ENCODE data around the gene SLC12A9.

Gene SLC12A9

DNA sequence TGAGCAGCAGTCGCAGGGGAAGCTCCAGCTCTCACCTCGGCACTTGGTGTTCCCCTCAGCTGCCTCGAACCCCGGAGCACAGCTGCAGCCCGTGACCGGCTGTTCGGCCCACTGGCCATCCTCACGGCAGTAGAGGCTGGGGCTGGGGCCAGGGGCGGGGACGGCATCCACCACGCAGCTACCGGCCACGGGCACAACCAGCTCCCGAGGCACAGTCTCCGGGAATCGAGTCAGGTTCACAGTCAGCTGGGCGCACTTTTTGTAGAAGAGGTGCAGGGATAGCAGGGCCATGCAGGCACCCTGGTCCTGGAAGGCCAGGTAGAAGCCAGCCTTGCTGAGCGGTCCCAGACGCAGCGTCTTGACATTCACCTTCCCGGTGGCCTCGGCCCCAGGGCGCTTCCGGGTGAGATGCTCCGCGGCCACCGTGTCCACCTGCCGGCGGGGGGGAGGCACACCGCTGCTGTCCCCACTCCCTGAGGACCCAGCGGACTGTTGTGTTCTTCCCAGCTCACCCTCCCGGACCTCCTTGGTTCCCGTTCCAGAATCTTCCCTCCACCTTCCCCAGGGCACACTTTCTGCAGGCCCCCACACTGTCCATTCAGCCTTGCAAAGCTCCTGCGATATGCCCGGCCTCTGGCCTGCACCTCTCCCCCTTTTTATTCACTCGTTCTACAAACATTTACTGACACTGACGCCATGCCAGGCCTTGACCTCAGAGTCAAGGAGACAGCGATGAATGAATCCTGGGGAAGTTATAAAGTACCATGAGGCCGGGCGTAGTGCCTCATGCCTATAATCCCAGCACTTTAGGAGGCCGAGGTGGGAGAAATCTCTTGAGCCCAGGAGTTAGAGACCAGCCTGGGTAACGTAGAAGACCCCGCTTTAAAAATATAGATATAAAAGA is 30.0 kb upstream of the SLC12A9 start:
- H4K20me1 ChIP-seq (ENCODE audit: low read depth, low read length) = no peaks in the 10 kb centered on the region
- TF ChIP-seq, protein P1, sequence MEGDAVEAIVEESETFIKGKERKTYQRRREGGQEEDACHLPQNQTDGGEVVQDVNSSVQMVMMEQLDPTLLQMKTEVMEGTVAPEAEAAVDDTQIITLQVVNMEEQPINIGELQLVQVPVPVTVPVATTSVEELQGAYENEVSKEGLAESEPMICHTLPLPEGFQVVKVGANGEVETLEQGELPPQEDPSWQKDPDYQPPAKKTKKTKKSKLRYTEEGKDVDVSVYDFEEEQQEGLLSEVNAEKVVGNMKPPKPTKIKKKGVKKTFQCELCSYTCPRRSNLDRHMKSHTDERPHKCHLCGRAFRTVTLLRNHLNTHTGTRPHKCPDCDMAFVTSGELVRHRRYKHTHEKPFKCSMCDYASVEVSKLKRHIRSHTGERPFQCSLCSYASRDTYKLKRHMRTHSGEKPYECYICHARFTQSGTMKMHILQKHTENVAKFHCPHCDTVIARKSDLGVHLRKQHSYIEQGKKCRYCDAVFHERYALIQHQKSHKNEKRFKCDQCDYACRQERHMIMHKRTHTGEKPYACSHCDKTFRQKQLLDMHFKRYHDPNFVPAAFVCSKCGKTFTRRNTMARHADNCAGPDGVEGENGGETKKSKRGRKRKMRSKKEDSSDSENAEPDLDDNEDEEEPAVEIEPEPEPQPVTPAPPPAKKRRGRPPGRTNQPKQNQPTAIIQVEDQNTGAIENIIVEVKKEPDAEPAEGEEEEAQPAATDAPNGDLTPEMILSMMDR (IDR thresholded peaks at IDR 0.05; ENCODE audit: insufficient read depth, low read length, poor library complexity, severe bottlenecking) = no peak
- TF ChIP-seq EZH2phosphoT487 (conservative IDR thresholded peaks at IDR 0.05; ENCODE audit: low read length) = no peak

DNA sequence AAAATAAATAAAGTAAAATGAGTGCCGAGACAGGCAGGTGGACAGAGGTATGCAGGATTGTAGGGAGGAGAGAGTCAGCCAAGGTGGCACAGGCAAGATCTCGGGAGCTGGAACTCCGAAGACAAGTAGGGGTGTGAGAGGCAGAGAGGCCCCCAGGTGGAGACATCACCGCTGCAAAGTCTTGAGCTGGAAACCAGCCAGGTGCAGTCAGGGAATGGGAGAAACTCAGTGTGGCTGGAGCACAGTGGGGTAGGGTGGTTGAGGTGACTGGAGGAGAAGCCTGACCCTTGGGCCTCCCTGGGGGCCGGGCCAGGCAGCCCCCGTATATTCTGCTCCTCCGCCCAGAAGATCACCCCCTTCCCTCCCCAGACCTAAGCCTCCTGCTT is 29.4 kb upstream of the SLC12A9 start:
- Histone ChIP-seq H4K20me1 (ENCODE audit: low read depth, low read length) (no peaks in the 10 kb centered on the region), H3K36me3 (ENCODE audit: low read length) (no peaks in the 10 kb centered on the region), H3K9me3 (ENCODE audit: insufficient read depth, low read length) (no peaks in the 10 kb centered on the region), H3K79me2 (ENCODE audit: insufficient read depth, low read length) (no peaks in the 10 kb centered on the region), H3K9me2 (replicated peaks; ENCODE audit: insufficient read depth, low read length) (no peaks in the 10 kb centered on the region), H3K27ac (ENCODE audit: low read depth, low read length) (no peak overlapping the region), H3K27me3 (ENCODE audit: low read length) (no peaks in the 10 kb centered on the region), H3F3A (ENCODE audit: insufficient read depth) (no peaks in the 10 kb centered on the region), H2AFZ (ENCODE audit: low read depth, low read length, severe bottlenecking) (no peak overlapping the region), H3K4me3 (ENCODE audit: insufficient read depth, low read length, poor library complexity, severe bottlenecking) (no peak overlapping the region), H3K4me2 (ENCODE audit: low read depth, low read length, poor library complexity, severe bottlenecking) (no peak overlapping the region), H3K9ac (ENCODE audit: low read length) (no peak overlapping the region)
- TF ChIP-seq EZH2phosphoT487 (conservative IDR thresholded peaks at IDR 0.05; ENCODE audit: low read length) = no peak
- TF ChIP-seq, protein P1 (IDR thresholded peaks at IDR 0.05; ENCODE audit: insufficient read depth, low read length, poor library complexity, severe bottlenecking) = no peak

More for the DNA sequence above, 30.0 kb upstream of the SLC12A9 start:
- H3K27me3 ChIP-seq (ENCODE audit: low read length) = no peaks in the 10 kb centered on the region
- no peaks in the 10 kb centered on the region for H3K36me3 ChIP-seq (ENCODE audit: low read length)
- H3K79me2 ChIP-seq (ENCODE audit: insufficient read depth, low read length) = no peaks in the 10 kb centered on the region
- no peaks in the 10 kb centered on the region for H3F3A ChIP-seq (ENCODE audit: insufficient read depth)
- no peak overlapping the region for H2AFZ ChIP-seq (ENCODE audit: low read depth, low read length, severe bottlenecking)
- H3K9ac ChIP-seq (ENCODE audit: low read length) = no peak overlapping the region
- no peak overlapping the region for H3K4me3 ChIP-seq (ENCODE audit: insufficient read depth, low read length, poor library complexity, severe bottlenecking)
- H3K9me3 ChIP-seq (ENCODE audit: insufficient read depth, low read length) = no peaks in the 10 kb centered on the region
- no peak overlapping the region for H3K4me2 ChIP-seq (ENCODE audit: low read depth, low read length, poor library complexity, severe bottlenecking)
- no peaks in the 10 kb centered on the region for H3K9me2 ChIP-seq (replicated peaks; ENCODE audit: insufficient read depth, low read length)
- no peak overlapping the region for H3K27ac ChIP-seq (ENCODE audit: low read depth, low read length)

DNA sequence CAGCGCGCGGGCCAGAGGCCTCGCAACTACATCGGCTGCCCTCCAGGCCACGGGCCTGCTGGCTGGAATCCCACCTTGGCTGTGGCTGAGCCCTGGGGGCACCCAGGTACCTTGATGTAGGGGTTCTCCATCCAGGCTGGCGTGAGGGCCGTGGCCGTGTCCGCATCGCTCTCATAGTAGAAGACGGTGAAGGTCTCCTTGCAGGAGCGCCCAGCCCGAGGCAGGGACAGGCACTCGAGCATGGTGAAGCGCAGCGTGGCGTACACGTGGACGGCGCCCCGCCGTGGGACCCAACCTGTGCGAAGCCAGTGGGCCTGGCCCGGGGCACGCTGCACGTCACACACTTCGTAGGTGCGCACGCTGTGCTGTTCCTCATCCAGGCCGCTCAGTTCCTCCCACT is 29.0 kb upstream of the SLC12A9 start:
- Histone ChIP-seq H3F3A (ENCODE audit: insufficient read depth) (no peaks in the 10 kb centered on the region), H3K36me3 (ENCODE audit: low read length) (no peaks in the 10 kb centered on the region), H3K4me2 (ENCODE audit: low read depth, low read length, poor library complexity, severe bottlenecking) (no peak overlapping the region), H3K4me3 (ENCODE audit: insufficient read depth, low read length, poor library complexity, severe bottlenecking) (no peak overlapping the region), H3K27me3 (ENCODE audit: low read length) (no peaks in the 10 kb centered on the region), H3K9ac (ENCODE audit: low read length) (no peak overlapping the region), H2AFZ (ENCODE audit: low read depth, low read length, severe bottlenecking) (no peak overlapping the region), H4K20me1 (ENCODE audit: low read depth, low read length) (no peaks in the 10 kb centered on the region), H3K79me2 (ENCODE audit: insufficient read depth, low read length) (no peaks in the 10 kb centered on the region), H3K27ac (ENCODE audit: low read depth, low read length) (no peak overlapping the region), H3K9me3 (ENCODE audit: insufficient read depth, low read length) (no peaks in the 10 kb centered on the region), H3K9me2 (replicated peaks; ENCODE audit: insufficient read depth, low read length) (no peaks in the 10 kb centered on the region)
- TF ChIP-seq, protein P1 (IDR thresholded peaks at IDR 0.05; ENCODE audit: insufficient read depth, low read length, poor library complexity, severe bottlenecking) = no peak
- TF ChIP-seq EZH2phosphoT487 (conservative IDR thresholded peaks at IDR 0.05; ENCODE audit: low read length) = no peak
